Measurements from ENCODE around the gene EDN2.

Gene EDN2

DNA sequence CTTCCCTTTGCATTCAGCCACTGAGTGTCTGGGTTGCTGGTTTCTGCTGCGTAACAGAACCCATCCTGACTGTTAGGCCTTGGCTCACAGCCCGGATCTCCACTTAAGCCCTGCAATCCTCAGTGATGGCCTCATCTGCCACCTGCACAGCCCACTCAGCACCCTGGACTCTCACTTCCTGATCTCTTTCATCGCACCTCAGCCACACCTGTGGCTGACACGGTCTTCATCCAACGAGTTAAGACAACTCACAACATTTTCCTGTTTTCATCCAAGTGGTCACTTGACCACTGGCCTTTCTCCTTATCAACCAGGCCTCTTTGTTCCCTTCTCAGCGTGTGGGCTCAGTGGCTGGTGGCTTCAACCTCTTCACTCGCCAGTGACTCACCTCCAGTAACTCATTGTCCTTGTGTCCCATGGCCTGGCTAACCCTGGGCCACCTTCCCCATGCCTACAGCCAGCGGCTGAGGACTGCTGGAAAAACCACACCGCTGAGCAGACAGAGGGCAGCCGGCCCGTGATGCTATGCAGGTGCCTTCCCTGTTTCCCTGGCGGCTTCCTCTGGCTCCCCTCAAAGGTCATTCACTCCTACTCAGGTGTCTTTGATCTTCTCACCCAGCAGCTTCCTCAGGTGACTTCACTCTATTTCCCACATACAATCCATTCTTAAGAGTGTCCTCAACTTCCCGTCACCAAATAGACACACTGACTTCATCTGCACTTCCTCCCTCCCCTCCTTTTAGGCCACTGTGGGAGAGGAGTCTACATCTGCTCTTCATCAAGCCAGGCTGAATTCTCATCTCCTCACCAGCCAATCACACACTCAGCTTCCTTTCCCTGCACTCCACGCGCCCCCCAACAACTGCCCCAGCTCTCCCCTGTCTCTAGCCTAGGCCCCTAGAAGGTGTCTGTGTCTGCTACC, 19.9 kb upstream of the EDN2 start (continued):
- TF ChIP-seq, protein P1, sequence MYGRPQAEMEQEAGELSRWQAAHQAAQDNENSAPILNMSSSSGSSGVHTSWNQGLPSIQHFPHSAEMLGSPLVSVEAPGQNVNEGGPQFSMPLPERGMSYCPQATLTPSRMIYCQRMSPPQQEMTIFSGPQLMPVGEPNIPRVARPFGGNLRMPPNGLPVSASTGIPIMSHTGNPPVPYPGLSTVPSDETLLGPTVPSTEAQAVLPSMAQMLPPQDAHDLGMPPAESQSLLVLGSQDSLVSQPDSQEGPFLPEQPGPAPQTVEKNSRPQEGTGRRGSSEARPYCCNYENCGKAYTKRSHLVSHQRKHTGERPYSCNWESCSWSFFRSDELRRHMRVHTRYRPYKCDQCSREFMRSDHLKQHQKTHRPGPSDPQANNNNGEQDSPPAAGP (tag by site-specific recombination; IDR thresholded peaks at IDR 0.05): no peak
- TF ChIP-seq ZNF324 (tag by site-specific recombination; IDR thresholded peaks at IDR 0.05): 0 out of 2 replicates have a peak, but pooled peaks have one; percentile 18
- TF ChIP-seq ZFHX2 (tag by site-specific recombination; conservative IDR thresholded peaks at IDR 0.05): peak; percentile 83
- no peak for TF ChIP-seq ZNF624 (tag by site-specific recombination; IDR thresholded peaks at IDR 0.05)
- peak; percentile 71; the same call in 1 of the 2 replicates for TF ChIP-seq ZEB2 (tag by site-specific recombination; IDR thresholded peaks at IDR 0.05)
- no peak for TF ChIP-seq SETDB1 (IDR thresholded peaks at IDR 0.05; ENCODE audit: insufficient read length, low read length)
- peak; percentile 86 for TF ChIP-seq GLIS1 (tag by site-specific recombination; IDR thresholded peaks at IDR 0.05)
- no peak for TF ChIP-seq HOXC10 (CRISPR knock-in tag; IDR thresholded peaks at IDR 0.05)
- TF ChIP-seq, protein P2, sequence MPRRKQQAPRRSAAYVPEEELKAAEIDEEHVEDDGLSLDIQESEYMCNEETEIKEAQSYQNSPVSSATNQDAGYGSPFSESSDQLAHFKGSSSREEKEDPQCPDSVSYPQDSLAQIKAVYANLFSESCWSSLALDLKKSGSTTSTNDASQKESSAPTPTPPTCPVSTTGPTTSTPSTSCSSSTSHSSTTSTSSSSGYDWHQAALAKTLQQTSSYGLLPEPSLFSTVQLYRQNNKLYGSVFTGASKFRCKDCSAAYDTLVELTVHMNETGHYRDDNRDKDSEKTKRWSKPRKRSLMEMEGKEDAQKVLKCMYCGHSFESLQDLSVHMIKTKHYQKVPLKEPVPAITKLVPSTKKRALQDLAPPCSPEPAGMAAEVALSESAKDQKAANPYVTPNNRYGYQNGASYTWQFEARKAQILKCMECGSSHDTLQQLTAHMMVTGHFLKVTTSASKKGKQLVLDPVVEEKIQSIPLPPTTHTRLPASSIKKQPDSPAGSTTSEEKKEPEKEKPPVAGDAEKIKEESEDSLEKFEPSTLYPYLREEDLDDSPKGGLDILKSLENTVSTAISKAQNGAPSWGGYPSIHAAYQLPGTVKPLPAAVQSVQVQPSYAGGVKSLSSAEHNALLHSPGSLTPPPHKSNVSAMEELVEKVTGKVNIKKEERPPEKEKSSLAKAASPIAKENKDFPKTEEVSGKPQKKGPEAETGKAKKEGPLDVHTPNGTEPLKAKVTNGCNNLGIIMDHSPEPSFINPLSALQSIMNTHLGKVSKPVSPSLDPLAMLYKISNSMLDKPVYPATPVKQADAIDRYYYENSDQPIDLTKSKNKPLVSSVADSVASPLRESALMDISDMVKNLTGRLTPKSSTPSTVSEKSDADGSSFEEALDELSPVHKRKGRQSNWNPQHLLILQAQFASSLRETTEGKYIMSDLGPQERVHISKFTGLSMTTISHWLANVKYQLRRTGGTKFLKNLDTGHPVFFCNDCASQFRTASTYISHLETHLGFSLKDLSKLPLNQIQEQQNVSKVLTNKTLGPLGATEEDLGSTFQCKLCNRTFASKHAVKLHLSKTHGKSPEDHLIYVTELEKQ (tag by site-specific recombination; IDR thresholded peaks at IDR 0.05; ENCODE audit: borderline replicate concordance): no peak; the same call in 1 of the 2 replicates
- TF ChIP-seq SCRT1 (tag by site-specific recombination; IDR thresholded peaks at IDR 0.05; ENCODE audit: borderline replicate concordance): peak; percentile 88
- no peak for TF ChIP-seq ZNF239 (tag by site-specific recombination; IDR thresholded peaks at IDR 0.05)
- TF ChIP-seq ZNF664 (tag by site-specific recombination; IDR thresholded peaks at IDR 0.05): no peak
- no peak for TF ChIP-seq ZNF571 (tag by site-specific recombination; IDR thresholded peaks at IDR 0.05)
- TF ChIP-seq SALL2 (tag by site-specific recombination; IDR thresholded peaks at IDR 0.05; ENCODE audit: borderline replicate concordance): no peak
- TF ChIP-seq ZNF341 (tag by site-specific recombination; IDR thresholded peaks at IDR 0.05; ENCODE audit: low read depth): no peak
- no peak for TF ChIP-seq GLI4 (tag by site-specific recombination; IDR thresholded peaks at IDR 0.05)
- peak; percentile 25; the same call in 1 of the 2 replicates for TF ChIP-seq OSR2 (tag by site-specific recombination; IDR thresholded peaks at IDR 0.05)
- peak; percentile 51 for TF ChIP-seq ZNF660 (tag by site-specific recombination; IDR thresholded peaks at IDR 0.05)
- TF ChIP-seq, protein P3, sequence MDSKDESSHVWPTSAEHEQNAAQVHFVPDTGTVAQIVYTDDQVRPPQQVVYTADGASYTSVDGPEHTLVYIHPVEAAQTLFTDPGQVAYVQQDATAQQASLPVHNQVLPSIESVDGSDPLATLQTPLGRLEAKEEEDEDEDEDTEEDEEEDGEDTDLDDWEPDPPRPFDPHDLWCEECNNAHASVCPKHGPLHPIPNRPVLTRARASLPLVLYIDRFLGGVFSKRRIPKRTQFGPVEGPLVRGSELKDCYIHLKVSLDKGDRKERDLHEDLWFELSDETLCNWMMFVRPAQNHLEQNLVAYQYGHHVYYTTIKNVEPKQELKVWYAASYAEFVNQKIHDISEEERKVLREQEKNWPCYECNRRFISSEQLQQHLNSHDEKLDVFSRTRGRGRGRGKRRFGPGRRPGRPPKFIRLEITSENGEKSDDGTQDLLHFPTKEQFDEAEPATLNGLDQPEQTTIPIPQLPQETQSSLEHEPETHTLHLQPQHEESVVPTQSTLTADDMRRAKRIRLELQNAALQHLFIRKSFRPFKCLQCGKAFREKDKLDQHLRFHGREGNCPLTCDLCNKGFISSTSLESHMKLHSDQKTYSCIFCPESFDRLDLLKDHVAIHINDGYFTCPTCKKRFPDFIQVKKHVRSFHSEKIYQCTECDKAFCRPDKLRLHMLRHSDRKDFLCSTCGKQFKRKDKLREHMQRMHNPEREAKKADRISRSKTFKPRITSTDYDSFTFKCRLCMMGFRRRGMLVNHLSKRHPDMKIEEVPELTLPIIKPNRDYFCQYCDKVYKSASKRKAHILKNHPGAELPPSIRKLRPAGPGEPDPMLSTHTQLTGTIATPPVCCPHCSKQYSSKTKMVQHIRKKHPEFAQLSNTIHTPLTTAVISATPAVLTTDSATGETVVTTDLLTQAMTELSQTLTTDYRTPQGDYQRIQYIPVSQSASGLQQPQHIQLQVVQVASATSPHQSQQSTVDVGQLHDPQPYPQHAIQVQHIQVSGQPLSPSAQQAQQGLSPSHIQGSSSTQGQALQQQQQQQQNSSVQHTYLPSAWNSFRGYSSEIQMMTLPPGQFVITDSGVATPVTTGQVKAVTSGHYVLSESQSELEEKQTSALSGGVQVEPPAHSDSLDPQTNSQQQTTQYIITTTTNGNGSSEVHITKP (tag by site-specific recombination; IDR thresholded peaks at IDR 0.05): peak; percentile 50; the same call in 1 of the 2 replicates
- peak; percentile 87 for TF ChIP-seq PRDM1 (tag by site-specific recombination; IDR thresholded peaks at IDR 0.05)
- peak; percentile 53; the same call in 1 of the 2 replicates for TF ChIP-seq ZNF629 (tag by site-specific recombination; IDR thresholded peaks at IDR 0.05)
- TF ChIP-seq BCL11A (tag by site-specific recombination; IDR thresholded peaks at IDR 0.05; ENCODE audit: low read depth): peak; percentile 63; the same call in 1 of the 2 replicates
- no peak for TF ChIP-seq ZNF596 (tag by site-specific recombination; IDR thresholded peaks at IDR 0.05)
- TF ChIP-seq ZNF211 (tag by site-specific recombination; IDR thresholded peaks at IDR 0.05; ENCODE audit: low read depth): no peak
- 0 out of 2 replicates have a peak, but pooled peaks have one; percentile 19 for TF ChIP-seq EGR2 (tag by site-specific recombination; IDR thresholded peaks at IDR 0.05; ENCODE audit: low read depth)
- TF ChIP-seq YY2 (tag by site-specific recombination; IDR thresholded peaks at IDR 0.05): no peak
- TF ChIP-seq ZNF394 (tag by site-specific recombination; IDR thresholded peaks at IDR 0.05; ENCODE audit: borderline replicate concordance): peak; percentile 44; the same call in 1 of the 2 replicates
- peak; percentile 97 for TF ChIP-seq SCRT2 (tag by site-specific recombination; IDR thresholded peaks at IDR 0.05)
- TF ChIP-seq ZNF600 (tag by site-specific recombination; IDR thresholded peaks at IDR 0.05): peak; percentile 97
- TF ChIP-seq, protein P4, sequence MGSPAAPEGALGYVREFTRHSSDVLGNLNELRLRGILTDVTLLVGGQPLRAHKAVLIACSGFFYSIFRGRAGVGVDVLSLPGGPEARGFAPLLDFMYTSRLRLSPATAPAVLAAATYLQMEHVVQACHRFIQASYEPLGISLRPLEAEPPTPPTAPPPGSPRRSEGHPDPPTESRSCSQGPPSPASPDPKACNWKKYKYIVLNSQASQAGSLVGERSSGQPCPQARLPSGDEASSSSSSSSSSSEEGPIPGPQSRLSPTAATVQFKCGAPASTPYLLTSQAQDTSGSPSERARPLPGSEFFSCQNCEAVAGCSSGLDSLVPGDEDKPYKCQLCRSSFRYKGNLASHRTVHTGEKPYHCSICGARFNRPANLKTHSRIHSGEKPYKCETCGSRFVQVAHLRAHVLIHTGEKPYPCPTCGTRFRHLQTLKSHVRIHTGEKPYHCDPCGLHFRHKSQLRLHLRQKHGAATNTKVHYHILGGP (tag by site-specific recombination; IDR thresholded peaks at IDR 0.05): no peak
- no peak for TF ChIP-seq MYNN (tag by site-specific recombination; IDR thresholded peaks at IDR 0.05; ENCODE audit: borderline replicate concordance)

All from HEK293 (cell line).